ENCODE results near the gene LIPH.
A peak's percentile ranks its signal among the peaks of the same experiment; 100 is the strongest.
"Not testable (repeated sequence)": the region's sequence is repeated elsewhere in the genome, so short reads cannot be mapped to it uniquely, and the experiment has no call there.

The LIPH gene

GRCh38 chr3:185552358-185552877 is at the start of gene LIPH:
Gene LIPH, minus strand, starts transcription at chr3:185552588. Its CDS starts 117 bp downstream, at chr3:185552471.
- no peak for DNase-seq (ENCODE audit: low read depth, low spot score)

DNA sequence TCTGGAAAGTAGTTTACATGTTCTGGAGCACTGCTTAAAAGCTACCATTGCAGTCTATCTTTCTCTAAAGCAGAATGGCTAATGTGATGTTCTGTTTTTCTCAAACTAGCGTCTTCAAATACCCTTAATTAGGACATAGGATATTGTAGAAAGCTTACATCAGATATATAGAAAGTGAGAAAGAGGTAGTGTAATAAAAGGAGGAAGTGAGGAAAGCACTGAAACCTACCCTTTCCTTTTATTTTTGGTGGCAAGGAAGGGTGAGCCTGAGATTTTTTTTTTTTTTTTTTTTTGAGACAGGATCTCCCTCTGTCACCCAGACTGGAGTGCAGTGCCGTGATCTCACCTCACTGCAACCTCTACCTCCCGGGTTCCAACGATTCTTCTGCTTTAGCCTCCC is 43.1 kb upstream of the LIPH start:
- no peak for DNase-seq (ENCODE audit: low read depth, low spot score)

GRCh38 chr3:185594073-185594472 is 41.7 kb upstream of the LIPH start:
- no peak for DNase-seq (ENCODE audit: low read depth, low spot score)

DNA sequence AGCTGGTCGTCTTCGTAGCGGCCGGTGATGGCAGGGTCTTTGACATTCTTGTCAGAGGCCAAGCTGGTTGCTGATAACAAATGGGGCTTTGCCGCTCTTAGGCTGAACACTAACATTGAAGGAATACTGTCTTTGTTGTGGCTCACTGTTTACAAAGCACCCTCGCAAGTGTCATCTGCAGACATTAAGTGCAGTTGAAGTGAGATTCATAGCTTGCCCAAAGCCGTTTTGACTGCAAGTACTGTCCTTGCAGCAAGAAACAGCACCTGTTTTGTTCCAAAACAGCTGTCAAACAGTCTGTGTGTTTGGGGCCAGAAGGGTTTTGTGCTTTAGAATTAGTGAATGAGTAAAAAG is 34.3 kb upstream of the LIPH start:
- DNase-seq (ENCODE audit: low read depth, low spot score), result no peak

- peak; percentile 99 for DNase-seq (ENCODE audit: low read depth, low spot score)
Measured at GRCh38 chr3:185585859-185586685, 33.7 kb upstream of the LIPH start, which contains the start of gene SENP2. Gene SENP2, plus strand, starts transcription at chr3:185586295. Its CDS starts 119 bp downstream, at chr3:185586414.

GRCh38 chr3:185585518-185585858 is 33.1 kb upstream of the LIPH start:
- no peak for DNase-seq (ENCODE audit: low read depth, low spot score)

- peak; percentile 15 for DNase-seq (ENCODE audit: low read depth, low spot score)
Measured at GRCh38 chr3:185584686-185585085, 32.3 kb upstream of the LIPH start.

GRCh38 chr3:185583925-185584324 is 31.5 kb upstream of the LIPH start:
- peak; percentile 27 for DNase-seq (ENCODE audit: low read depth, low spot score)

- no peak for DNase-seq (ENCODE audit: low read depth, low spot score)
Measured at GRCh38 chr3:185582871-185583270, 30.5 kb upstream of the LIPH start.

DNA sequence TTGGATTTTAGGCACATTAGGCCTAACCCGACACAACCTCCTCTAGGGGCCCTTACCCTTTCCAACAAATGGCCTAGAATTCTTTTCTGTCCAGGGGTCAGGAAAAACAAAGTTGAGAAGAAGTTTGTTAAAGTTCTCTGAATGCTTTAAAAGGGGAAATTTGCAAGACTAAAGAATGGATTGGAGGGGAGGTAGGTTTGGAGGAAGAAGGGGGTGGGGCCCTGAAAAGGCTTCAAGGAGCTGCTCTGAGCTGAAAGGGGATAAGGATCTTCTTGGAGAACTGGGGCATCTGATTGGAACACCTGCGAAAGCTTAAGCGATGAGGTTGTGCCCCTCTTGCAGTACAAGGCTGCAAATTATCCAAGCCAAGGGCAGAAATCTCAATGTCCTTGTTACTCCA is 29.8 kb upstream of the LIPH start:
- DNase-seq (ENCODE audit: low read depth, low spot score), result peak; percentile 89

DNA sequence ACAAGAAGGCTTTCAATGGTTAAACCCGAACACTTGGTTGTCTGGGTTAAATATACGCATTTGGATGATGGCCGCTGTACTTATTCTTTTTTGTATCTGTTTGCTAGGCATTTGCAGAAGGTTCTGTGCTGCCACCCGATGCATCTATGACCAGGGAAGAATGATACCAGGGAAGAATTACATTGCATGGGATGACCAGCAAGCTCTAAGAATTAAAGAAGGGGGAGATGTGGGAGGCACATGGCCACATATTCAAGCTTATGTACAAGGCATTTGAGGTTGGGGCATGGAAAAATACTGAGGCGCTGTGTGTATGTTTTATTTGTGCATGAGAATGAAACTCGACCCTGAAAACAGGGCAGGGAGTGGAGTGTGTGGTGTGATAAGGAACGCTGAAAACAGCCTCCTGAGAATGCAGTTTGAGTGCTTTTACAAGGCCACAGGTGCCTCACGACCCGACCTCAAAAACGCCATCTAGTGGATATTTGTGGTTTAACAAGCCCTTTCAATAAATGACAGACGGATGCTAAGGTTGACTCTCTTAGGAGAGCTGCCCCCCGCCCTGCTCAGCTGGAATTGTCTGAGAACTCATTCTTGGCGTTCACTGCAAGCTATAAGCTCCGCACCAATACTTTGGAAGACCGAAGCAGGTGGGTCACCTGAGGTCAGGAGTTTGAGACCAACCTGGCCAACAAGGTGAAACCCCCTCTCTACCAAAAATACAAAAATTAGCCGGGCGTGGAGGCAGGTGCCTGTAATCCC is 22.9 kb upstream of the LIPH start:
- DNase-seq (ENCODE audit: low read depth, low spot score), result peak; percentile 85

GRCh38 chr3:185572183-185572582 is 19.8 kb upstream of the LIPH start:
- no peak for DNase-seq (ENCODE audit: low read depth, low spot score)

GRCh38 chr3:185561958-185562357 is 9.6 kb upstream of the LIPH start:
- peak; percentile 66 for DNase-seq (ENCODE audit: low read depth, low spot score)

- DNase-seq (ENCODE audit: low read depth, low spot score), result no peak
Measured at GRCh38 chr3:185561374-185561943, 9.1 kb upstream of the LIPH start.

DNA sequence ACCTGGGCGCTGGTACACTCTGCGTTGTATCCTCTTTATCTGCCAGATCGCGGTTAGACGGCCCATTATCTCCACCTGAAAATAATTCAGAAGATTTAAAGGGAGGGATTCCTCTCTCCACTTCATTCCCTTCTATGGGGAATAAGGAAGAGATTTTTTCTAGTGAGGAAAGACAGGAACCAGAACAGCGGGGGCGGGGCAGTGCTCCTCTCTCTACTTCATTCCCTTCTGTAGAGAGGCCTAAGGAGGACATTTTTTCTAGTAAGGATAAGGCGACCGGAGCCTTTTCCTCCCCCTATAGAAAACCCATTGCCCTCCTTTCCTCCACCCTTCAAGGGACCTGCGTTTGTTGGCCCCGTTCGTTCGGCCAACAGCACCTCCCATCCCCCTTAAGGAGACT is 8.3 kb upstream of the LIPH start:
- DNase-seq (ENCODE audit: low read depth, low spot score), result peak; percentile 65

- no peak for DNase-seq (ENCODE audit: low read depth, low spot score)
Measured at GRCh38 chr3:185559706-185560090, 7.3 kb upstream of the LIPH start.

GRCh38 chr3:185558395-185558794 is 6.0 kb upstream of the LIPH start:
- DNase-seq (ENCODE audit: low read depth, low spot score), result no peak

DNA sequence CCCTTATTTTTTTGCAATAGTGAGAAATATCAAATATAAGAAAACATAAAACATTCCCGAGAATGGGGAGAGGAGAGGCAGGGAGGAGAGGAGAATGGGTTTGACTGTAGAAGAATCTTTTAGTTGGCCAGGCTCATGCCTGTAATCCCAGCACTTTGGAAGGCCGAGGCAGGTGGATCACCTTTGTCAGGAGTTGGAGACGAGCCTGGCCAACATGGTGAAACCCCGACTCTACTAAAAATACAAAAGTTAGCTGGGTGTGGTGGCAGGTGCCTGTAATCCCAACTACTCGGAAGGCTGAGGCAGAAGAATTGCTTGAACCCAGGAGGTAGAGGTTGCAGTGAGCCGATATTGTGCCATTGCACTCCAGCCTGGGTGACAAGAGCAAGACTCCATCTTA is 4.3 kb upstream of the LIPH start:
- not testable (repeated sequence) for DNase-seq (ENCODE audit: low read depth, low spot score)

- no peak for DNase-seq (ENCODE audit: low read depth, low spot score)
Measured at GRCh38 chr3:185555860-185556347, 3.5 kb upstream of the LIPH start.

DNA sequence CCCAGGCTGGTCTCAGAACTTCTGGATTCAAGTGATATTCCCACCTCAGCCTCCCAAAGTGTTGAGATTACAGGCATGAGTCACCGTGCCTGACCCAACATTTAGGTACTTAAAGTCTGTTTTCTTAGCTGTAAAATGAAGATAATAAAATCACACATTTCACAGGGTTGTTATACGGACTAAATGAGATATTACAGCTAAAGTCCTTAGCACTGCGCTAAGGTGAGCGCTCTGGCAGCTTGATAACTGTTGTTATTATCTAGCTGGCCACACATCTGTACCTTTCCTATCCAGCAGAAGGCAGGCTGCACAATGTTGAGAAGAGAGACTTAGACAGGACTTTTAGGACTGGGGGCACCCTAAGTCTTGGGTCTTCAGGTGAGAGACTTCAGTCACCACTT is 2.7 kb upstream of the LIPH start:
- DNase-seq (ENCODE audit: low read depth, low spot score), result no peak

GRCh38 chr3:185549651-185550111 is 2.7 kb downstream of the LIPH start:
- no peak for DNase-seq (ENCODE audit: low read depth, low spot score)

GRCh38 chr3:185549122-185549521 is 3.3 kb downstream of the LIPH start:
- no peak for DNase-seq (ENCODE audit: low read depth, low spot score)

Measured in ELF-1 (cell line).